Dermis microvascular lymphatic vessel endothelial cell (primary cell): ENCODE results near the gene PLA2G3. TPM values are rescaled to one million over a fixed set of nuclear protein-coding genes. Genes with fewer than 3 reads are reported as not detected.
"Not testable (repeated sequence)": the region's sequence is repeated elsewhere in the genome, so short reads cannot be mapped to it uniquely, and the experiment has no call there.

Experiments
- DNase-seq, 2 donors: peaks; one replicate each; pipeline versions ENCODE4 v3.0.0 to v3.0.0-alpha.2; 2010; ENCODE audit warnings: low read depth in 2 of 2
- total RNA-seq: library from RNA; depleted of rRNA; stranded (reverse); fragments of >200 nt; gene quantifications from 2 replicates; pipeline ENCODE4 v1.2.1, GENCODE V29; 2014

Gene PLA2G3
- total RNA-seq, 1 donor from 2014 or later, result under 0.01 TPM

- peak; percentile 43 to 71 for DNase-seq
Measured at GRCh38 chr22:31102441-31103081, 37.7 kb downstream of the PLA2G3 start.

- DNase-seq, result no peak
Measured at GRCh38 chr22:31100762-31101525, 39.4 kb downstream of the PLA2G3 start.

DNA sequence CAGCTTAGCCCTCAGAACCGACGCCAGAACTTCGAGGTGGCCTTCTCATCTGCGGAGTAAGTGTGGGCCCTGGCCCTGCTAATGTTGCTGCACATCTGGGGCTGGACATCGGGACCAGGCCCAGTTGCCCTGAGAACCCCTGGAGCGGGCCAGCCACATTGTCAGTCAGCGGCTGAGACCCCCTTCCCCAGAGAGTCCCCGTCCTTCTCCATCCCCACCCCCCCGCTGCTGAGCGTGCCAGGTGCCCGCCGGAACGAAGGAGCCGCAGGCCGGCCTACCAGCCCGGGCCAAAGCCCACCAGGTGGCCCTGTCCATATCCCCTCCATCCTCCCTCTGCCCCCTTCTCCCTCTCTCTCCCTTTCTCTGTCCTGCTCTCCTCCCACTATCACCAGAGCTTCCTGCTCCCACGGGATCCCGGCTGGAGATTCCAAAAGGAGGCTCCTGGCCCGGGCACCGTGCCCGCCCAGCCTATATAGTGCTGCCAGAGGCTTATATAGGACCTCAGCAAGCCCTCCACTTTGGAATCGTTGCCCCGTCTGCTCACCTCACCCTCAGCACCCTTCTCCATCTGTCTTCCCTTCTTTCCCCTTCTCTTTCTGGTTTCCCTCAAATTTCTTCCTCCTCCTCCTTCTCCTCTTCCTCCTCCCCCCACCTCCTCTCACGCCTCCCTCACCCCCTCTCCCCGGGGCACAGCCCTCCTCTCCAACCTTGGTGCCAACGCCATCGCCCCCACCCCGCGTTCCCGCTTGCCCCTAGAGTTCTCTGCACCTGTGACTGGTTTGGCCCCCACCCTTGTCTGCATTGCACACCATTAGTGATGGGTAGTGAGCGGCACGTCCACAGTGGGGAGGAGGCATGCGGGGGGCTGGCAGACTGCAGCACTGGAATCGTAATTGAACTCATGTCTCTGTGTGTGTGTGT, 40.2 kb downstream of the PLA2G3 start:
- DNase-seq, result no peak

DNA sequence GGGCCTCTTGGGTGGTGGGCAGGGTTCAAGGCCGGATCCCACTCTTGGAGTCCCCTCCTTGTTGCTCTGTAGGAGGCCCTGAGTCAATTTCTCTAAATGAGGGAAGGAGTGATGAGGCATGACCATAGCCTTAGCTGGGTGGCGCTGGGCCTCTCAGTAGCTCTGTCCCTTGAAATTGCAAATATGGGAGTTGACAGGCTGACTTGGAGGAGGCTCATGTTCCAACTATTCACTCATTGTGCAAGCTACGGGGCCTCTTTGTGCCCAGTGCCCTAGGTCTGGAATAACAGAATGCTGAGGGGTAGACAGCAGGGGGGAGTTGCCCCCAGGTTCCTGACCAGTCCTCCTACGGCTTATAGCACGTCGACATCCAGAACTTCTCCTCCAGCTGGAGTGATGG, 40.9 kb downstream of the PLA2G3 start:
- no peak for DNase-seq

GRCh38 chr22:31098632-31099110, 41.6 kb downstream of the PLA2G3 start:
- DNase-seq, result no peak

- no peak for DNase-seq
Measured at GRCh38 chr22:31097941-31098631, 42.2 kb downstream of the PLA2G3 start.

DNA sequence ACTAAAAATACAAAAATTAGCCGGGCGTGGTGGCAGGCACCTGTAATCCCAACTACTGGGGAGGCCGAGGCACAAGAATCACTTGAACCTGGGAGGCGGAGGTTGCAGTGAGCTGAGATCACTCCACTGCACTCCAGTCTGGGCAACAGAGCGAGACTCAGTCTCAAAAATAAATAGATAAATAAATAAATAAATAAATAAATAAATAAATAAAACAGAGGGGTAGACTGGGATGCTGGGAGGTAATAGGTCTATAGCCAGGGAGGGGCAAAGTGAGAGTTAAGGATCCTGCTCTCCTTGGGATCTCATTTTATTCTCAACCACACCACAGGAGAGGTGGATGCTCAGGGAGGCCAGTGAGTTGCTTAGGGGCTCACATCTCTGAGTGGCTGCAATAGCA, 42.8 kb downstream of the PLA2G3 start:
- DNase-seq, result not testable (repeated sequence)

DNA sequence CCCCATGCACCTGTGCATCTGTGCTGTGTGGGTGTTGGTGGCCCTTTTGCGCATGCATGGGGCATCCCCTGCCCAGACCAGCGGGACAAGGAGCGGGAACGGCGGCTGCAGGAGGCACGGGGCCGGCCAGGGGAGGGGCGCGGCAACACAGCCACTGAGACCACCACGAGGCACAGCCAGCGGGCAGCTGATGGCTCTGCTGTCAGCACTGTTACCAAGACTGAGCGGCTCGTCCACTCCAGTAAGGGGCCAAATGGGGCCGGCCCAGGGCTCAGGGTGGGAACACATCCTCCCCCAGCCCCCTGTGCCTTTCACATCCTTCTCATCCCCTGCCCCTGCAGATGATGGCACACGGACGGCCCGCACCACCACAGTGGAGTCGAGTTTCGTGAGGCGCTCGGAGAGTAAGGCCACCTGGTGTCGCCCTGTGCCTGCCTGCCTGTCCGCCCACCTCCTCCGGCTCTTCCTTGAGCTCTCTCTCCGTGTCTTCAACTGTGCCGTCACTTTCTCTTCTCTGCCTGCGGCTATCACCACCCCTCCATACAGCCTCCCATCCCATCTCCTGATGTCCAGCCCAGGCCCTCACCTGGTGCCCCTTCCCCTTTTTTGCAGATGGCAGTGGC, 43.5 kb downstream of the PLA2G3 start:
- DNase-seq, result no peak

- no peak for DNase-seq
Measured at GRCh38 chr22:31095637-31096249, 44.6 kb downstream of the PLA2G3 start.

- DNase-seq, result no peak
Measured at GRCh38 chr22:31094741-31095140, 45.6 kb downstream of the PLA2G3 start.

DNA sequence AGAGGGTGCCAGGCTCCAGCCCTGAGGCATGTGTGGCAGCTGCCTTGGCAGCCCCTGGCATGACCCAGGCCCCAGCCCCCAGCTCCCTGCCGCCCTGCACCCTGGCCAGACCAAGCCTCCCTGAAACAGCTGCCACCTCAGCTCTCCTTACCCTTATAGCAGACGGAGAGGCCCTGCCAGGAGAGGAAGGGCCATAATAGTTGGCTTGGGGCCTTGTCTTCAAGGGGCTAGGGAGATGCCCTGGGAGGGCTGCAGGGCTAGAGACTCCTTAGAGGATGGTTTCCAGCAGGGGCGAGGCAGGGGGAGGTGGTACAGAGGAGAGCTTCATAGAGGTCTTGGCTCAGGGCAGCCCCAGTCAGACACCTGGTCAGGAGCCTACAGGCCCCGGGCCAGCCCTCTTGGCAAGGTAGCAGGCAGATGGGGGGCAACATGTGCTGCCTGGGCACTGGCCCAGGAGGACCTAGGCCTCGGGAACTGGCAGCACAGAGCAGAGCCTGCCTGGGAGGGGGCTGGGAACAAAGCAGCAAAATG, 46.2 kb downstream of the PLA2G3 start:
- DNase-seq, result no peak

GRCh38 chr22:31093086-31093850, 47.0 kb downstream of the PLA2G3 start:
- no peak for DNase-seq

- DNase-seq, result no peak
Measured at GRCh38 chr22:31092161-31092560, 48.1 kb downstream of the PLA2G3 start.

- no peak for DNase-seq
Measured at GRCh38 chr22:31091106-31091975, 49.0 kb downstream of the PLA2G3 start.

DNA sequence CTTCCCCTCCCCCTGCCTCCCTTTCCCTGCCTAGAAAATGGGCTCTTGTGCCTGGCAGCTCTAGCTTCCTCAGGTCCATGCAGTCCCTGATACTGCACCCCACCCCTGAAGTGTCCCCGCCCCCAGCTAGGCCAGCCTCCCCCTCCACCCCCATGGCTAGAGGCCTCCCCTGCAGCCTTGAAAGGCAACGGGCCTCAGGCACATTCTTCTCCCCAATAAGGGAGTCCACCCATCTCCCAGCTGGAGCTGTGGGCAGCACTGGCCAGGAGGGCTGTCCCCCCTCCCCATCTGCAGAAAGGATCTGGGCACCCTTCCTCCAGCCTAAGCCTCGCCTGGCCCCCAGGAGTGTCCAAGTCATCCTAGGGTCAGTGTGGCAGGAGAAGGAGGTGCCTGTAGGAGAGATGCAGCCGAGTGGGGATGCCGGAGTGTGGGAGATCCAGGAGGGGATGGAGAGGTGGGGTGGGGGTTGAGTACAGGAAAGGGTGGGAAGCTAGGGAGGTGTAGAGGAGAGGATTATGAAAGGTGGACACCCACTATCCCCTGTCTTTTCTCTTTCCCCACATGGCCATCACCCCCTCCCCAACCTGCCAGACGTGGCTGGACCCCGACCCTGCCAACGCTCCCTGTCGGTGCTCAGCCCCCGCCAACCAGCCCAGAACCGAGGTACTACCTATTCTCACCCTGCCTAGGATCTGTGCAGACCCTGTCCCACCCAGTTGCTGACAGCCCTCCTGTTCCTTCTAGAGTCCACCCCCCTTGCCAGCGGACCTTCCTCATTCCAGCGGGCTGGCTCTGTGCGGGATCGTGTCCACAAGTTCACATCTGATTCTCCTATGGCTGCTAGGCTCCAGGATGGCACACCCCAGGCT, 49.9 kb downstream of the PLA2G3 start:
- no peak for DNase-seq

DNA sequence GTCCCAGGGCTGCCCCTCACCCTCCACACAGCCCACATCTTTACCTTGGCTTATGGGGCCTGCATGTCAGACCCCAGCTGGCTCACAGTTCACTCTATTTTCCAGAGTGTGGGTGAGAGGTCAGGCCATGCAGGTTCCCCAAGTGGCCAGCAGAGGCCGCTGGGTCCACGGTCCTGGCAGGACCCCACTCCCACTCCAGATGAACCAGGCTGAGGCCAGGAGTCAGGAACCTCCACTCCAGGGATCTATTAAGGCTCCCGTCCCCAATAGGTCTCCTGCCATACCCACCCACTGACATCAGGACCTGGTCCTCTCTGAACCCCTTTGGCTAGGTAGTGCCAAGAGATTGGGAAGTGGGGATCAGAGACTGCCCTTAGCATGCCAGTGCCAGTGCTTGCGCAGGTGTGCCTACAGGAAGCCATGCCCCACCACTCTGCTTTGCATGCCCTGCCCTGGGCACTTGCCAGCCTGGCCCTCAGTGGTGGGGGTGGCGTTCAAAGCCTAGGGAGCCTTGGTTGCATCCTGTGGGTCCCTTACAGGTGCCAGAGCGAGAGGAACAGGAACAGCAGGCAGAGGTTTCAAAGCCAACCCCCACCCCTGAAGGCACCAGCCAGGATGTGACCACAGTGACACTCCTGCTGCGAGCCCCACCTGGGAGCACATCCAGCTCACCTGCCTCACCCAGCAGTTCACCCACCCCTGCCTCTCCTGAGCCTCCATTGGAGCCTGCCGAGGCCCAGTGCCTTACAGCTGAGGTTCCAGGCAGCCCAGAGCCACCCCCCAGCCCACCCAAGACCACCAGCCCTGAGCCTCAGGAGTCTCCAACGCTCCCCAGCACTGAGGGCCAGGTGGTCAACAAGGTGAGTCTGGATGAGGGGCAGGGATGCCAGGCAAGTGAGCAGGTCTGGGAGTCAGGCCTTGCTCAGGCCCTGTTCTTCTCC, 50.9 kb downstream of the PLA2G3 start:
- DNase-seq, result peak in 1 of 2 donors; percentile 55
